A673 (cell line): ENCODE measurements around the gene DNMT3B. TPM values are rescaled to one million over a fixed set of nuclear protein-coding genes. Genes with fewer than 3 reads are reported as not detected.

ENCODE experiments used
- BruUV-seq: library from RNA; stranded (reverse); fragments of 400-500 nt; replicated peaks from 2 replicates; lab custom pipeline; 2021; lab: Mats Ljungman, UMichigan
- CTCF ChIA-PET: fragments of 300-600 bp; sonication (Branson Sonifier 250); formaldehyde crosslinking; loops from one replicate; lab custom pipeline; 2022; ENCODE audit warnings: antibody characterized with exemption; lab: Charles Lee
- POLR2A ChIA-PET: fragments of 300-600 bp; sonication (Branson Sonifier 250); formaldehyde crosslinking; loops from one replicate; lab custom pipeline; 2022; ENCODE audit warnings: antibody characterized with exemption; ENCODE audit not compliant: low non-redundant PET; lab: Charles Lee
- DNase-seq: peaks from one replicate; pipeline ENCODE4 v3.0.0-alpha.2; 2015; ENCODE audit warnings: low spot score
- H3K27ac ChIP-seq: fragments of 200-600 bp; sonication (generic); 2 replicates; pipeline ENCODE4 v1.5.1; 2016; ENCODE audit warnings: mixed run types, low read depth, mild to moderate bottlenecking, mixed read lengths, antibody characterized with exemption, low read length; ENCODE audit not compliant: poor library complexity, severe bottlenecking
- H3K27me3 ChIP-seq: fragments of 200-600 bp; sonication (generic); replicated peaks from 2 replicates; pipeline ENCODE4 v1.6.1; 2017; ENCODE audit warnings: mixed run types, low read depth, mild to moderate bottlenecking, mixed read lengths, antibody characterized with exemption, low read length; ENCODE audit not compliant: insufficient read depth, poor library complexity
- H3K36me3 ChIP-seq: fragments of 200-600 bp; sonication (generic); 2 replicates; pipeline ENCODE4 v1.6.1; 2016; ENCODE audit warnings: mixed run types, mild to moderate bottlenecking, mixed read lengths, antibody characterized with exemption, low read length; ENCODE audit not compliant: insufficient read depth, poor library complexity, severe bottlenecking
- H3K4me1 ChIP-seq: fragments of 200-600 bp; sonication (generic); 2 replicates; pipeline ENCODE4 v1.6.1; 2017; ENCODE audit warnings: mixed run types, mild to moderate bottlenecking, mixed read lengths, antibody characterized with exemption, low read length; ENCODE audit not compliant: insufficient read depth, poor library complexity, severe bottlenecking
- H3K4me3 ChIP-seq: fragments of 200-600 bp; sonication (generic); 2 replicates; pipeline ENCODE4 v1.5.1; 2016; ENCODE audit warnings: low read depth, mixed run types, mild to moderate bottlenecking, mixed read lengths, low read length; ENCODE audit not compliant: poor library complexity, severe bottlenecking
- H3K9me3 ChIP-seq: fragments of 200-600 bp; sonication (generic); 2 replicates; pipeline ENCODE4 v1.6.1; 2016; ENCODE audit warnings: mixed run types, low read depth, mild to moderate bottlenecking, mixed read lengths, antibody characterized with exemption, low read length; ENCODE audit not compliant: poor library complexity, severe bottlenecking
- EZH2 ChIP-seq: fragments of 200-600 bp; sonication (generic); IDR thresholded peaks from 2 replicates; pipeline ENCODE4 v1.6.1; 2017; ENCODE audit warnings: borderline replicate concordance, low read depth, mild to moderate bottlenecking, mixed read lengths, antibody characterized with exemption, low read length; ENCODE audit not compliant: poor library complexity, severe bottlenecking
- intact Hi-C: fragments of 100-400 bp; cut with micrococcal nuclease; formaldehyde crosslinking; loops from one replicate; pipeline ENCODE4 v1.10.0; 2022; ENCODE audit not compliant: unreplicated experiment
- total RNA-seq: library from RNA; stranded (reverse); gene quantifications from 2 replicates; pipeline ENCODE4 v1.2.3, GENCODE V29; 2021
- TF ChIP-seq, protein P1 (sequence below): fragments of 300-800, 200-600 bp; sonication (generic); conservative IDR thresholded peaks from 2 replicates; pipeline ENCODE4 v1.5.1; 2017; ENCODE audit warnings: low read depth, mild to moderate bottlenecking, antibody characterized with exemption, low read length, moderate library complexity, mixed read lengths

Gene DNMT3B
- total RNA-seq, 1 experiment from 2014 or later, result 3.8 TPM

- no peaks in the 10 kb centered on the region for H3K9me3 ChIP-seq
- intact Hi-C loops, result loop anchor here (5.0 kb wide), 1 partner anchor 33 kb away; the partner anchor contains the start of gene EFCAB8
- H3K27ac ChIP-seq, result no peak overlapping the region
- ChIA-PET CTCF (no interaction called here), POLR2A (no interaction called here)
- no peak overlapping the region for H3K4me3 ChIP-seq
- H3K36me3 ChIP-seq, result peaks cover 32% of the 10 kb centered on the region
- H3K4me1 ChIP-seq, result peaks cover 28% of the 10 kb centered on the region
- BruUV-seq, result no TSS peak
- DNase-seq, result no peak
- TF ChIP-seq, protein P1, sequence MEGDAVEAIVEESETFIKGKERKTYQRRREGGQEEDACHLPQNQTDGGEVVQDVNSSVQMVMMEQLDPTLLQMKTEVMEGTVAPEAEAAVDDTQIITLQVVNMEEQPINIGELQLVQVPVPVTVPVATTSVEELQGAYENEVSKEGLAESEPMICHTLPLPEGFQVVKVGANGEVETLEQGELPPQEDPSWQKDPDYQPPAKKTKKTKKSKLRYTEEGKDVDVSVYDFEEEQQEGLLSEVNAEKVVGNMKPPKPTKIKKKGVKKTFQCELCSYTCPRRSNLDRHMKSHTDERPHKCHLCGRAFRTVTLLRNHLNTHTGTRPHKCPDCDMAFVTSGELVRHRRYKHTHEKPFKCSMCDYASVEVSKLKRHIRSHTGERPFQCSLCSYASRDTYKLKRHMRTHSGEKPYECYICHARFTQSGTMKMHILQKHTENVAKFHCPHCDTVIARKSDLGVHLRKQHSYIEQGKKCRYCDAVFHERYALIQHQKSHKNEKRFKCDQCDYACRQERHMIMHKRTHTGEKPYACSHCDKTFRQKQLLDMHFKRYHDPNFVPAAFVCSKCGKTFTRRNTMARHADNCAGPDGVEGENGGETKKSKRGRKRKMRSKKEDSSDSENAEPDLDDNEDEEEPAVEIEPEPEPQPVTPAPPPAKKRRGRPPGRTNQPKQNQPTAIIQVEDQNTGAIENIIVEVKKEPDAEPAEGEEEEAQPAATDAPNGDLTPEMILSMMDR, result no peak
- TF ChIP-seq EZH2, result no peak
- H3K27me3 ChIP-seq, result no peaks in the 10 kb centered on the region
These were observed 61.8 kb downstream of the DNMT3B start for GRCh38 chr20:32823737-32824588.

DNA sequence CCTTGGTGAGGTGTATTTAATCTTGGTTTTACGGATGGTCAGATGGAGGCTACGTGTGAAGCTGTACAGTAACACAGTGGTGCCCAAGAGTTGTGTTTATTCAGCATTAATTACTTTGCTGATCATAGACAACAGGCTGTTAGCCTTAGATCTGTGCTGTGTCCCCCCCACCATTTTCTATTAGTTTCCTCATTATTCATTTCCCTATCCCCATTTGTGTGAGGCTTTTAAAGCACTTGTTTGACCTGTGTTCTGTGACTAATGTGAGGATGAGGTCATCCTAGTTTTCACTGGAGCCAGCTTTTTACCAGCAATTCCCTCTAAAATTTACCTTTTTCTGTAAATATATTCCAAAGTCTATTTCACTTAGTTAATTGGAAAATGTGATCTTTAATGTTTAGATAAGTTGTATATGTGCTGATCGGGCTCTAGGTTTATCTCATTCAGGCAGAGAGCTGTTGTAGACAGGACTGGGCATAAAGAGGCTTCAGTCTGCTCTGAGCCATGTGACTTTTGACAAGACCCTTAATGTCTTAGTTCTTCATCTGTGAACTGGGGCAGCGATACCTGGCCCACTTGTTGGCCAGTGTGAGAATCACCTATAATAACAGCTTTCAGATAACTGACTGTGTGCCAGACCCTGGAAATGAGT lies 66.0 kb downstream of the DNMT3B start:
- ChIA-PET CTCF (no interaction called here), POLR2A (interaction anchor here (0.6 kb wide), 1 partner anchor 91 kb away, joined by 11 read pairs; no protein-coding TSS in a partner anchor)
- Histone ChIP-seq H3K27me3 (no peaks in the 10 kb centered on the region), H3K4me3 (no peak overlapping the region), H3K27ac (no peak overlapping the region), H3K9me3 (no peaks in the 10 kb centered on the region), H3K36me3 (peaks cover 67% of the 10 kb centered on the region), H3K4me1 (peaks cover 2% of the 10 kb centered on the region)
- intact Hi-C loops, result no loop called here
- DNase-seq, result no peak
- TSS peak; percentile 2 for BruUV-seq
- TF ChIP-seq, protein P1, result no peak
- TF ChIP-seq EZH2, result no peak

GRCh38 chr20:32829311-32830005 lies 67.3 kb downstream of the DNMT3B start:
- Histone ChIP-seq H3K4me3 (no peak overlapping the region), H3K4me1 (no peaks in the 10 kb centered on the region), H3K36me3 (peaks cover 80% of the 10 kb centered on the region), H3K27me3 (no peaks in the 10 kb centered on the region), H3K27ac (no peak overlapping the region), H3K9me3 (no peaks in the 10 kb centered on the region)
- no TSS peak for BruUV-seq
- intact Hi-C loops, result no loop called here
- POLR2A ChIA-PET, result no interaction called here
- CTCF ChIA-PET, result no interaction called here
- TF ChIP-seq, protein P1, result no peak
- TF ChIP-seq EZH2, result no peak
- DNase-seq, result no peak
